ENCODE measurements around the gene SMARCA4.

DNA sequence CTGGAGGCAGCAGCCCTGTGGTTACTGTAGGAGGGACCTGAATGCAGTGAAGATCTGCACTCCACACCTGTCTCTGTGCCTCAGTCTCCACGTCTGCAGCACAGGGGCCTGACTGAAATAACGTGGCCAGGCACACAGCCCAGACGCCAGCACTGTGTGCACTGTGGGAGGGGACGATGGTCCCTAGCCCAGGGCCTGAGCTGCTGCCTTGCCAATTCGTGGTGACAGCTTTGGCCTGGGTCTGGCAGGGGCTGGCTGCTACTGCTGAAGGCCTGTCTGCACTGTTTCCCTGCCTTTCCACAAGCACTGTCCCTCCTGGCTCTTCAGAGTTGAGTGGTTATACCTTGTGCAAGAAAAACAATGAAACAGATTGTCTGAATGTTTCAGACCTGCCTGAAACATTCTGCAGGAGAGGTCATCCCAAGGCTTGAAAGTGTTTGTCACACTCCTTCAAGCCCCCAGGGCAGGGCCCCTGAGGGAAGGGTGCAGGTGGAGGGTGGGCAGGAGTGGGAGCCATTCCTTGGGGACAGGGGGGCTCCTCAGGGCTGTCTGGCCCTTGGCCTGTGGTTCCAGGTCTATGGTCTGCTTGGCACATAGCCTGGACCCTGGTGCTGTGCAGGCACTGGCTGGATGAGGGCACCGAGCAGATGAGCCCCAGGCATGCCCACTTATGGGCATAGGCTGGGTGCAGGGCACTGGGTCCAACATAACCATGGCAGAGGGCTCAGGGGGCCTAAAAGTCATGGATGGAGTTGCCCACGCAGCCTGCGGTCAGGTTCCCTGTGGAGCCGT lies 89.7 kb downstream of the SMARCA4 start:
- TF ChIP-seq, protein P1, sequence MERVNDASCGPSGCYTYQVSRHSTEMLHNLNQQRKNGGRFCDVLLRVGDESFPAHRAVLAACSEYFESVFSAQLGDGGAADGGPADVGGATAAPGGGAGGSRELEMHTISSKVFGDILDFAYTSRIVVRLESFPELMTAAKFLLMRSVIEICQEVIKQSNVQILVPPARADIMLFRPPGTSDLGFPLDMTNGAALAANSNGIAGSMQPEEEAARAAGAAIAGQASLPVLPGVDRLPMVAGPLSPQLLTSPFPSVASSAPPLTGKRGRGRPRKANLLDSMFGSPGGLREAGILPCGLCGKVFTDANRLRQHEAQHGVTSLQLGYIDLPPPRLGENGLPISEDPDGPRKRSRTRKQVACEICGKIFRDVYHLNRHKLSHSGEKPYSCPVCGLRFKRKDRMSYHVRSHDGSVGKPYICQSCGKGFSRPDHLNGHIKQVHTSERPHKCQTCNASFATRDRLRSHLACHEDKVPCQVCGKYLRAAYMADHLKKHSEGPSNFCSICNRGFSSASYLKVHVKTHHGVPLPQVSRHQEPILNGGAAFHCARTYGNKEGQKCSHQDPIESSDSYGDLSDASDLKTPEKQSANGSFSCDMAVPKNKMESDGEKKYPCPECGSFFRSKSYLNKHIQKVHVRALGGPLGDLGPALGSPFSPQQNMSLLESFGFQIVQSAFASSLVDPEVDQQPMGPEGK (tag by site-specific recombination; IDR thresholded peaks at IDR 0.05) = no peak
- TF ChIP-seq, protein P2, sequence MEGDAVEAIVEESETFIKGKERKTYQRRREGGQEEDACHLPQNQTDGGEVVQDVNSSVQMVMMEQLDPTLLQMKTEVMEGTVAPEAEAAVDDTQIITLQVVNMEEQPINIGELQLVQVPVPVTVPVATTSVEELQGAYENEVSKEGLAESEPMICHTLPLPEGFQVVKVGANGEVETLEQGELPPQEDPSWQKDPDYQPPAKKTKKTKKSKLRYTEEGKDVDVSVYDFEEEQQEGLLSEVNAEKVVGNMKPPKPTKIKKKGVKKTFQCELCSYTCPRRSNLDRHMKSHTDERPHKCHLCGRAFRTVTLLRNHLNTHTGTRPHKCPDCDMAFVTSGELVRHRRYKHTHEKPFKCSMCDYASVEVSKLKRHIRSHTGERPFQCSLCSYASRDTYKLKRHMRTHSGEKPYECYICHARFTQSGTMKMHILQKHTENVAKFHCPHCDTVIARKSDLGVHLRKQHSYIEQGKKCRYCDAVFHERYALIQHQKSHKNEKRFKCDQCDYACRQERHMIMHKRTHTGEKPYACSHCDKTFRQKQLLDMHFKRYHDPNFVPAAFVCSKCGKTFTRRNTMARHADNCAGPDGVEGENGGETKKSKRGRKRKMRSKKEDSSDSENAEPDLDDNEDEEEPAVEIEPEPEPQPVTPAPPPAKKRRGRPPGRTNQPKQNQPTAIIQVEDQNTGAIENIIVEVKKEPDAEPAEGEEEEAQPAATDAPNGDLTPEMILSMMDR (tag by site-specific recombination; IDR thresholded peaks at IDR 0.05) = no peak

Data from HEK293 (cell line).